Pancreas (tissue), 10 donors: ENCODE measurements around the gene TAS1R1. TPM values are rescaled to one million over a fixed set of nuclear protein-coding genes. Genes with fewer than 3 reads are reported as not detected.

Experiments used
- ATAC-seq, 4 donors: fragments of 200-7000 bp; cut with Tn5 transposase; one replicate each; pipeline versions ENCODE4 v1.8.0 to v1.9.1; 2020; ENCODE audit warnings: mild to moderate bottlenecking in 4 of 4, moderate library complexity in 4 of 4
- DNase-seq, 6 donors: peaks; one replicate each; pipeline ENCODE4 v3.0.0-alpha.2; 2020
- FAIRE-seq: peaks from 2 replicates; lab custom pipeline; 2012; peaks lifted over from hg19 to GRCh38; lab: Jason Lieb, UNC
- H3K27ac ChIP-seq, 4 donors: fragments of 200-600 bp; sonication (generic); 1 replicate in 3 of 4; 2 replicates in 1 of 4; pipeline versions ENCODE4 v1.5.0 to v1.8.0; 2020
- H3K27me3 ChIP-seq, 4 donors: fragments of 200-600 bp; one replicate each; pipeline ENCODE4 v1.8.0; 2021
- H3K36me3 ChIP-seq, 3 donors: fragments of 200-600 bp; sonication (generic) in 1 of 3; one replicate each; pipeline versions ENCODE4 v1.5.0 to v1.8.0; 2020 to 2021
- H3K4me1 ChIP-seq, 3 donors: fragments of 200-600 bp; one replicate each; pipeline ENCODE4 v1.8.0; 2021
- H3K4me3 ChIP-seq, 4 donors: fragments of 200-600 bp; sonication (generic) in 2 of 4; one replicate each; pipeline versions ENCODE4 v1.5.0 to v1.8.0; 2020 to 2021
- H3K9me3 ChIP-seq, 4 donors: fragments of 200-600 bp; one replicate each; pipeline ENCODE4 v1.8.0; 2021
- CTCF ChIP-seq, 4 donors: fragments of 200-600 bp; sonication (generic) in 3 of 4; IDR thresholded peaks; one replicate each; pipeline versions ENCODE4 v1.5.0 to v1.8.0; 2021; ENCODE audit warnings: antibody characterized with exemption in 4 of 4
- WGBS, 2 donors: extraction: QIAGEN DNeasy Blood & Tissue Kit; methylation state at CpG; one replicate each; pipeline ENCODE4 v1.1.7; 2013; 5-methylcytosine and 5-hydroxymethylcytosine counted together
- intact Hi-C, 3 donors: fragments of 100-400 bp; cut with DNase I; formaldehyde crosslinking; loops; one replicate each; pipeline versions ENCODE4 v1.11.1 to v1.14.2; 2022
- polyA plus RNA-seq, 2 donors: library from polyadenylated mRNA; stranded (reverse); fragments of 200-250 nt; gene quantifications; one replicate each; pipeline ENCODE4 v1.2.3, GENCODE V29; 2013
- total RNA-seq, 6 donors: library from RNA; stranded (reverse); fragmentation: NEBNext Ultra II Directional in 4 of 6; extraction: Animal tissue kit (Norgen Biotek cat#: 25700) in 4 of 6; gene quantifications; one replicate each; pipeline versions ENCODE4 v1.2.1 to v1.2.4, GENCODE V29; 2021 to 2023
- donor health status: healthy with polysubstance abuse.
- donor health status: DM: no; HTN: no; CAD: no; lungs with moderate emphysema.
- donor health status: DM: no; HTN: no; CAD: no.
- donor health status: control.
- donor health status: control.
- donor health status: Bipolar disorder and iron deficiency.
- donor health status: DM: yes; HTN: yes; CAD: no.
- donor health status: DM: no; HTN: no; CAD: no.
- donor health status: DM: no; HTN: no; CAD: no.
- donor health status: DM: yes; HTN: yes; CAD: no.

Gene TAS1R1
- total and polyA plus RNA-seq, 8 donors = not detected

- intact Hi-C loops = no loop called here
- 76 to 88% methylated on average over 3 of the region's 3 CpGs for WGBS, 2 donors
- H3K36me3 ChIP-seq = no peaks in the 10 kb centered on the region
- no peak for ATAC-seq
- FAIRE-seq = no peak
- no peaks in the 10 kb centered on the region for H3K9me3 ChIP-seq
- no peak overlapping the region for H3K4me3 ChIP-seq
- H3K27me3 ChIP-seq = no peaks in the 10 kb centered on the region
- H3K4me1 ChIP-seq = no peaks in the 10 kb centered on the region
- TF ChIP-seq CTCF (IDR thresholded peaks at IDR 0.05) = no peak
- DNase-seq = no peak
- H3K27ac ChIP-seq = no peak overlapping the region
These were observed 15.0 kb downstream of the TAS1R1 start for GRCh38 chr1:6570100-6570499.

- no peak for ATAC-seq
- Histone ChIP-seq H3K4me1 (no peaks in the 10 kb centered on the region), H3K4me3 (no peak overlapping the region), H3K9me3 (no peaks in the 10 kb centered on the region), H3K27me3 (no peaks in the 10 kb centered on the region), H3K27ac (no peak overlapping the region), H3K36me3 (no peaks in the 10 kb centered on the region)
- no peak for FAIRE-seq
- TF ChIP-seq CTCF (IDR thresholded peaks at IDR 0.05) = no peak
- WGBS, 2 donors = 72 to 80% methylated on average over 5 of the region's 5 CpGs
- no peak for DNase-seq
- intact Hi-C loops = no loop called here
These were observed 15.9 kb downstream of the TAS1R1 start for GRCh38 chr1:6570987-6571386.

DNA sequence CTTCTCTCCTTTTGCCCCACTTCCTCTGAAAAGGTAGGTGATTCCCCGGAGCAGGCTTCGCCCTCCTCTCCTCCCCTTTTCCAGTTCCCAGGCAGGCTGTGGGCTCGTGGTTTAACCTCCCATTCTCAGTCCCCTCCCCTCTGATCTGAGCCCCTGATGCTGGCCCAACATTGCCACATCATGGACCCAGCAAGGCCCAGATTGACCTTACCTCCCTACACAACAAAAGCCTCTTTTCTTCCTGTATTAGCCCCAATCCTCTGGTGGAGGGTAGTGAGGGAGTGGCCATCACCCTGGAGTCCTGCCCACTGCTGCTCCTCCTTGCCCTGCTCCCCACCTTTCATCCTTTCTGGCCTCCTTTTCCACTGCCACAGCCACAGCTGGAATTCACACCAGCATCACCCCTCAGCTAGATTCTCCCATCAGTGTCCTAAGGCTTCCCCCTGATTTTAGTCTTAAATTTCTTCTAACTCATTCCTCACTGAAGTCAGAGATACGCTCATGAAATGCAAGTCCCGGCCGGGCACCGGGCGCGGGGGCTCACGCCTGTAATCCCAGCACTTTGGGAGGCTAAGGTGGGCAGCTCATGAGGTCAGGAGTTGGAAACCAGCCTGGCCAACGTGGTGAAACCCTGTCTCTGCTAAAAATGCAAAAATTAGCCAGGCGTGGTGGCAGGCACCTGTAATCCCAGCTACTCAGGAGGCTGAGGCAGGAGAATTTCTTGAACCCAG is 17.7 kb downstream of the TAS1R1 start:
- no peaks in the 10 kb centered on the region for H3K4me1 ChIP-seq
- H3K27ac ChIP-seq = no peak overlapping the region
- H3K36me3 ChIP-seq = no peaks in the 10 kb centered on the region
- FAIRE-seq = no peak
- no peak for TF ChIP-seq CTCF (IDR thresholded peaks at IDR 0.05)
- intact Hi-C loops = no loop called here
- no peak overlapping the region for H3K4me3 ChIP-seq
- no peaks in the 10 kb centered on the region for H3K27me3 ChIP-seq
- 63 to 77% methylated on average over 12 of the region's 12 CpGs for WGBS, 2 donors
- H3K9me3 ChIP-seq = no peaks in the 10 kb centered on the region
- DNase-seq = no peak
- no peak for ATAC-seq

- Histone ChIP-seq H3K4me1 (peaks cover 0 to under 1% (median 0%) of the 10 kb centered on the region in 3 donors), H3K9me3 (no peaks in the 10 kb centered on the region), H3K27me3 (no peaks in the 10 kb centered on the region), H3K4me3 (no peak overlapping the region), H3K36me3 (no peaks in the 10 kb centered on the region), H3K27ac (no peak overlapping the region)
- 72 to 79% methylated on average over 8 of the region's 8 CpGs for WGBS, 2 donors
- FAIRE-seq (no peak), ATAC-seq (no peak), DNase-seq (no peak)
- intact Hi-C loops = no loop called here
- no peak for TF ChIP-seq CTCF (IDR thresholded peaks at IDR 0.05)
These were observed 19.0 kb downstream of the TAS1R1 start for GRCh38 chr1:6574025-6574620.

GRCh38 chr1:6574818-6575217 is 19.7 kb downstream of the TAS1R1 start:
- no peaks in the 10 kb centered on the region for H3K36me3 ChIP-seq
- WGBS, 2 donors = 69 to 81% methylated on average over 14 of the region's 14 CpGs
- H3K9me3 ChIP-seq = no peaks in the 10 kb centered on the region

More at GRCh38 chr1:6574818-6575217, 19.7 kb downstream of the TAS1R1 start:
- H3K4me1 ChIP-seq = peaks cover 0 to 5% (median 0%) of the 10 kb centered on the region in 3 donors
- no peaks in the 10 kb centered on the region for H3K27me3 ChIP-seq
- intact Hi-C loops = no loop called here
- ATAC-seq (no peak), FAIRE-seq (no peak), DNase-seq (no peak)
- H3K27ac ChIP-seq = no peak overlapping the region
- no peak overlapping the region for H3K4me3 ChIP-seq
- TF ChIP-seq CTCF (IDR thresholded peaks at IDR 0.05) = no peak
